GM12873 (cell line): ENCODE data around the gene SLC22A13.

Experiments
- CTCF ChIP-seq: IDR thresholded peaks from 2 replicates; pipeline ENCODE4 v1.5.1; 2012; ENCODE audit warnings: low read depth, mild to moderate bottlenecking, moderate library complexity, low read length, control low read depth; ENCODE audit not compliant: insufficient read depth; ENCODE audit errors: missing control alignments

The SLC22A13 gene

GRCh38 chr3:38284756-38285150, 19.1 kb downstream of the SLC22A13 start:
- no peak for TF ChIP-seq CTCF

- no peak for TF ChIP-seq CTCF
These were observed 31.9 kb downstream of the SLC22A13 start for GRCh38 chr3:38297537-38297936.

GRCh38 chr3:38297947-38298711, 32.5 kb downstream of the SLC22A13 start:
- peak; percentile 53 for TF ChIP-seq CTCF

GRCh38 chr3:38306941-38307340, 41.3 kb downstream of the SLC22A13 start:
- TF ChIP-seq CTCF: no peak

GRCh38 chr3:38307599-38307998, 42.0 kb downstream of the SLC22A13 start:
- TF ChIP-seq CTCF: no peak

- TF ChIP-seq CTCF: no peak
These were observed 42.8 kb downstream of the SLC22A13 start for GRCh38 chr3:38308456-38308855.

- TF ChIP-seq CTCF: no peak
These were observed 45.9 kb downstream of the SLC22A13 start for GRCh38 chr3:38311476-38311875.
